ENCODE data around the gene JTB. TPM values are rescaled to one million over a fixed set of nuclear protein-coding genes. Genes with fewer than 3 reads are reported as not detected.

JTB gene
- total RNA-seq, 6 experiments from 2014 or later, result 55.8 to 169 (median 90.9) TPM

DNA sequence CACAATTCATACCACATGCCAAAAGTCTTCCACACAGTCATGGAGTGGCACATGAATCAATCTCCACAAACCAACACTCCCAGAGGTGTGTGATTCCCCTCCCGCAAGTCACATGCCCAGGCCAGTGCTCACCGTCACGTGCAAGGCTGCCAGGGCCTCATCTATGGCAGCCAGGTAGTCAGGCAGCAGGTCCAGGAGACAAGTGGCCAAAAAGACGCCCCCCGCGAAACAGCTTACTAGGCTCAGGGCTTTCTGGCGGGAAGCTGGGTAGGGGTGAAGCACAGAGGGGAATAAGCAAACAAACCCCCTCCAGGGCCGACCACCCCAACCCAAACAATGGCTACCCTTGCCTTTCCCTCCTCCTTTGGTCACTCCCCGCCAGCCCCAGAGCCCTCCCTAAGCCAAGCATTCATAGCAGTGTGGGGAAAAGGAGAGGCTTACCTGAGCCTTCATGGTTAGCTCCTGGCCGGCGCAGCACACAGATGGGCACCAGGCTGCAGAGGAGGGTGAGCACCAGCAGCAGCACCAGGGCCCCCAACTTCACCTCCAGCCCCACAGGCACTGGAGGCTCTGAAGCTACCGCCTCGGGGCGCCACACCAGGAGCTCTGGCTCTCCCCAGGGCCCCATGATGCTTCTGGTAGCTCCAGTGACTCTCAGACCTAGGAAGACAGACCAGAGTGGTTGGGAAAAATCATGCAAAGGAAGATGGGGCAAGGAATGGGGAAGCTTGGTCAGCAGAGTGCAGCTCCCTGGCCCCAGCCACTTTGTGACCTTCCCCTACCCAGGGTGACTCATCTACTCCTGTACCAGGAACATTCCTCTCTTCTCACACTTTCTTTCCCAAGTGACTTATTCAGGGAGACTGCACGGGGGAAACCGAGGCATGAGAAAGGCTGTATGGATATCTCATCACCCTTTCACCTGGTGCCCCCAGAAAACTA is 15.1 kb downstream of the JTB start:
- Histone ChIP-seq H3K9me3 (no peaks in the 10 kb centered on the region), H3K27ac (peak overlapping the region; percentile 88 to 95 (median 92)), H3K27me3 (no peaks in the 10 kb centered on the region), H3K36me3 (peaks cover 0 to 5% (median 1%) of the 10 kb centered on the region in 4 donors), H3K4me3 (peak overlapping the region; percentile 70 to 88 (median 75)), H3K4me1 (peaks cover 0 to 39% (median 11%) of the 10 kb centered on the region in 4 donors)
- WGBS (ENCODE audit: insufficient coverage, low coverage, low lambda C conversion rate, missing lambda C conversion rate), result 38% methylated on average over 3 of the region's 16 CpGs
- DNase-seq, result peak in 1 of 3 donors; percentile 51
- no peak for TF ChIP-seq POLR2A (IDR thresholded peaks at IDR 0.05)
- TF ChIP-seq, protein P1, sequence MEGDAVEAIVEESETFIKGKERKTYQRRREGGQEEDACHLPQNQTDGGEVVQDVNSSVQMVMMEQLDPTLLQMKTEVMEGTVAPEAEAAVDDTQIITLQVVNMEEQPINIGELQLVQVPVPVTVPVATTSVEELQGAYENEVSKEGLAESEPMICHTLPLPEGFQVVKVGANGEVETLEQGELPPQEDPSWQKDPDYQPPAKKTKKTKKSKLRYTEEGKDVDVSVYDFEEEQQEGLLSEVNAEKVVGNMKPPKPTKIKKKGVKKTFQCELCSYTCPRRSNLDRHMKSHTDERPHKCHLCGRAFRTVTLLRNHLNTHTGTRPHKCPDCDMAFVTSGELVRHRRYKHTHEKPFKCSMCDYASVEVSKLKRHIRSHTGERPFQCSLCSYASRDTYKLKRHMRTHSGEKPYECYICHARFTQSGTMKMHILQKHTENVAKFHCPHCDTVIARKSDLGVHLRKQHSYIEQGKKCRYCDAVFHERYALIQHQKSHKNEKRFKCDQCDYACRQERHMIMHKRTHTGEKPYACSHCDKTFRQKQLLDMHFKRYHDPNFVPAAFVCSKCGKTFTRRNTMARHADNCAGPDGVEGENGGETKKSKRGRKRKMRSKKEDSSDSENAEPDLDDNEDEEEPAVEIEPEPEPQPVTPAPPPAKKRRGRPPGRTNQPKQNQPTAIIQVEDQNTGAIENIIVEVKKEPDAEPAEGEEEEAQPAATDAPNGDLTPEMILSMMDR (IDR thresholded peaks at IDR 0.05), result no peak
- intact Hi-C loops (cut with DNase I), result no loop called here
- peak in 1 of 4 donors; percentile 12 for ATAC-seq

DNA sequence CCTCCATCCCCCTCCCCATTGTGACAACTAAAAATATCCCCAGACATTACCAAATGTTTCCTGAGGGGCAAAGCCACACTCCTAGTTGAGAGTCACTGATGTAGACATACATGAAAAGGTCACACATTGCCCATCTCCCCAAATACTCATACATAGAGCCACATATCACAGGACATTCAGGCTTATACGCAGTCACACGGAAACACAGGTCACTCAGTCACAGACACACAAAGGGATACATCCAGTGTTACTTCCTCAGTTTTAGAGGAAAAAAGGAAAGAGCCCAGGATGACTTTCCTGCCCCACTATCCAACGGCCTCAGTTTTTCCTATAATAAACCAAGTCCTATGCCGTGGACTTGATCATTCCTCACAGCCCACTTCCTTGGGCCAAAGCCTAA is 16.1 kb downstream of the JTB start:
- no peak for DNase-seq
- Histone ChIP-seq H3K4me1 (peaks cover 0 to 46% (median 16%) of the 10 kb centered on the region in 4 donors), H3K4me3 (no peak overlapping the region), H3K9me3 (no peaks in the 10 kb centered on the region), H3K27ac (no peak overlapping the region), H3K36me3 (peaks cover 0 to 5% (median 1%) of the 10 kb centered on the region in 4 donors), H3K27me3 (no peaks in the 10 kb centered on the region)
- 65% methylated on average over 3 of the region's 4 CpGs for WGBS (ENCODE audit: insufficient coverage, low coverage, low lambda C conversion rate, missing lambda C conversion rate)
- intact Hi-C loops (cut with DNase I), result no loop called here
- TF ChIP-seq, protein P1 (IDR thresholded peaks at IDR 0.05), result no peak
- TF ChIP-seq POLR2A (IDR thresholded peaks at IDR 0.05), result no peak
- no peak for ATAC-seq

DNA sequence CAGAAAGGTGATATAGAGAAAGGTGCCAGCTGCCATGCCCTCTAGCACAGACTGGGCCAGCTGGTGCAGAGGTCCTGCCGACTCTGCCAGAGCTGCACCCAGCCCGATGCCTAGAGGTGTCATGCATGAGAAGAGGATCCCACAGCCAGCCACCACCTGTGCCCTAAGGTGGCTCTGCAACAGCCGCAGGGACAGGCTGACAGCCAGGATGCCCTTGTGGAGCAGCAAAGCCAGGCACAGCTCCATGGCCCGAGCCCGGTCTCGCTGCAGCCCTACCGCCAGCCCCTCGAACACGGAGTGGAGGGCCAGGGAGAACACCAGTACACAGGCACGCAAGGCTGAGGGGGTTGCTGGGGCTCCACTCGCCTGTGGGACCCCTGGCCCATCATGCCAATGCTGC is 17.3 kb downstream of the JTB start:
- DNase-seq (no peak), ATAC-seq (no peak)
- 86% methylated on average over 2 of the region's 11 CpGs for WGBS (ENCODE audit: insufficient coverage, low coverage, low lambda C conversion rate, missing lambda C conversion rate)
- intact Hi-C loops (cut with DNase I), result no loop called here
- H3K27me3 ChIP-seq, result no peaks in the 10 kb centered on the region
- H3K9me3 ChIP-seq, result no peaks in the 10 kb centered on the region
- H3K4me1 ChIP-seq, result peaks cover 0 to 48% (median 18%) of the 10 kb centered on the region in 4 donors
- TF ChIP-seq, protein P1 (IDR thresholded peaks at IDR 0.05), result no peak
- no peak for TF ChIP-seq POLR2A (IDR thresholded peaks at IDR 0.05)
- no peak overlapping the region for H3K4me3 ChIP-seq
- H3K27ac ChIP-seq, result no peak overlapping the region
- H3K36me3 ChIP-seq, result peaks cover 0 to 5% (median 1%) of the 10 kb centered on the region in 4 donors

DNA sequence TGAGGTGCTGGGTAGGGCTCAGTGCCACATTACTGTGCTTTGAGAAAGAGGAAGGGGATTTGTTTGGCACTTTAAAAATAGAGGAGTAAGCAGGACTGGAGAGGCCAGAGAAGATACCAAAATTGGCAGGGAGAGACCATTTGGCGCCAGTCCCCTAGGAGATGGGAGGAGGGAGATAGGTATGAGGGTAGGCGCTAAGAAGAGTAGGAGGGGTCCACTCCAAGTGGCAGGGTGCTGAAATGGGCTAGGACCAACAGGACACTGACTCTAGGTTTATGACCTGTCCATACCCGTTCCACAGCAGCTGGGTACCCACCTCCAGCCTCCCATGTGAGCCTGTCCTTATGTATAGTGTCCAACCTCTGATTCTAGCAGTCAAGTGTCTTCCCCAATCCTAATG is 18.0 kb downstream of the JTB start:
- WGBS (ENCODE audit: insufficient coverage, low coverage, low lambda C conversion rate, missing lambda C conversion rate), result 50% methylated on average over 2 of the region's 3 CpGs
- TF ChIP-seq POLR2A (IDR thresholded peaks at IDR 0.05), result no peak
- TF ChIP-seq, protein P1 (IDR thresholded peaks at IDR 0.05), result no peak
- no peak overlapping the region for H3K4me3 ChIP-seq
- peak overlapping the region in 2 of 3 donors; percentile 9 to 52 for H3K27ac ChIP-seq
- peaks cover 0 to 5% (median 1%) of the 10 kb centered on the region in 4 donors for H3K36me3 ChIP-seq
- DNase-seq, result no peak
- ATAC-seq, result no peak
- no peaks in the 10 kb centered on the region for H3K27me3 ChIP-seq
- H3K9me3 ChIP-seq, result no peaks in the 10 kb centered on the region
- intact Hi-C loops (cut with DNase I), result no loop called here
- peaks cover 0 to 52% (median 19%) of the 10 kb centered on the region in 4 donors for H3K4me1 ChIP-seq
